ENCODE data around the gene HOXA13. TPM values are rescaled to one million over a fixed set of nuclear protein-coding genes. Genes with fewer than 3 reads are reported as not detected.
A peak's percentile ranks its signal among the peaks of the same experiment; 100 is the strongest.

HOXA13 gene
- total RNA-seq, 2 donors from 2014 or later = not detected

- Histone ChIP-seq H3K27ac (no peak overlapping the region), H3K36me3 (no peaks in the 10 kb centered on the region), H3K27me3 (peaks cover 76 to 77% of the 10 kb centered on the region in 2 donors), H3K9me3 (no peaks in the 10 kb centered on the region), H3K4me3 (no peak overlapping the region), H3K4me1 (peaks cover 0 to 25% of the 10 kb centered on the region in 2 donors)
- DNase-seq (ENCODE audit: low spot score) = no peak
- no peak for TF ChIP-seq CTCF (IDR thresholded peaks at IDR 0.05)
These were observed 1.6 kb downstream of the HOXA13 start for GRCh38 chr7:27198138-27198841.

- Histone ChIP-seq H3K27me3 (peaks cover 75 to 79% of the 10 kb centered on the region in 2 donors), H3K4me3 (no peak overlapping the region), H3K9me3 (no peaks in the 10 kb centered on the region), H3K27ac (no peak overlapping the region), H3K36me3 (no peaks in the 10 kb centered on the region), H3K4me1 (peaks cover 0 to 34% of the 10 kb centered on the region in 2 donors)
- no peak for DNase-seq (ENCODE audit: low spot score)
- no peak for TF ChIP-seq CTCF (IDR thresholded peaks at IDR 0.05)
These were observed 2.5 kb downstream of the HOXA13 start for GRCh38 chr7:27197137-27198042.

GRCh38 chr7:27196287-27196767 is 3.6 kb downstream of the HOXA13 start:
- Histone ChIP-seq H3K36me3 (no peaks in the 10 kb centered on the region), H3K4me1 (peaks cover 0 to 40% of the 10 kb centered on the region in 2 donors), H3K27ac (no peak overlapping the region), H3K4me3 (no peak overlapping the region), H3K27me3 (peaks cover 73 to 79% of the 10 kb centered on the region in 2 donors), H3K9me3 (no peaks in the 10 kb centered on the region)
- TF ChIP-seq CTCF (IDR thresholded peaks at IDR 0.05) = peak; percentile 74 to 78
- peak; percentile 91 for DNase-seq (ENCODE audit: low spot score)

GRCh38 chr7:27194686-27195379 is 5.1 kb downstream of the HOXA13 start:
- Histone ChIP-seq H3K27me3 (peaks cover 73 to 85% of the 10 kb centered on the region in 2 donors), H3K4me3 (no peak overlapping the region), H3K27ac (no peak overlapping the region), H3K9me3 (no peaks in the 10 kb centered on the region), H3K4me1 (peaks cover 0 to 28% of the 10 kb centered on the region in 2 donors), H3K36me3 (no peaks in the 10 kb centered on the region)
- DNase-seq (ENCODE audit: low spot score) = no peak
- no peak for TF ChIP-seq CTCF (IDR thresholded peaks at IDR 0.05)

- H3K27ac ChIP-seq = no peak overlapping the region
- H3K27me3 ChIP-seq = peaks cover 78 to 89% of the 10 kb centered on the region in 2 donors
- H3K36me3 ChIP-seq = no peaks in the 10 kb centered on the region
- DNase-seq (ENCODE audit: low spot score) = no peak
- H3K4me1 ChIP-seq = peaks cover 0 to 30% of the 10 kb centered on the region in 2 donors
- H3K9me3 ChIP-seq = no peaks in the 10 kb centered on the region
- no peak for TF ChIP-seq CTCF (IDR thresholded peaks at IDR 0.05)
- H3K4me3 ChIP-seq = no peak overlapping the region
These were observed 5.9 kb downstream of the HOXA13 start for GRCh38 chr7:27194002-27194352.

All from right atrium auricular region (tissue), 2 donors.